GM12892 (cell line): Measurements from ENCODE around the gene MYLK.

Experiments used
- POLR2A ChIP-seq: IDR thresholded peaks from 2 replicates; pipeline ENCODE4 v1.6.1; 2011; ENCODE audit warnings: low read depth, low read length, control low read depth
- POLR2AphosphoS5 ChIP-seq: IDR thresholded peaks from 2 replicates; pipeline ENCODE4 v1.6.1; 2011; ENCODE audit warnings: low read depth, low read length, control low read depth
- TAF1 ChIP-seq: IDR thresholded peaks from 2 replicates; pipeline ENCODE4 v1.6.1; 2011; ENCODE audit warnings: low read depth, mild to moderate bottlenecking, control low read depth, low read length, borderline replicate concordance

DNA sequence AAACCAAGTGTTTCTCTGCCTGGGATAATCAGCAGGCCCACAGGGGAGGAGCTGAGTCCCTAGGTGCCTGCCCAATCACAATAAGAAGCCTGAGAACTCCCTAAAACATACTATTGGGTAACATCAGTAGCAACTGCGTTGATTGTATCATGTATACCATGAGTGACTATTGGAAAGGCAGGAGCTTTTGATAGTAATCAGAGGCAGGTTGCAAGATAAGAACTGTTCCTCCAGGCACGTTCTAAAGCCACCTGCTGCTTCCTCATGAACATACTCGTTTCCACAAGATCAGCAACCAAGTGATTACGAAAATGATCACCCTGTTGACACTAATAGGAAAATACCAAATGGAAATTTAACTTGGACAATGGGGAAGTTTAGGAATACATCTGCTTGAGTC lies 6.7 kb downstream of the MYLK start:
- TF ChIP-seq POLR2A: no peak
- no peak for TF ChIP-seq POLR2AphosphoS5
- no peak for TF ChIP-seq TAF1
